ENCODE data around the gene CD8B. TPM values are rescaled to one million over a fixed set of nuclear protein-coding genes. Genes with fewer than 3 reads are reported as not detected.
"Not testable (repeated sequence)": the region's sequence is repeated elsewhere in the genome, so short reads cannot be mapped to it uniquely, and the experiment has no call there.

CD8B gene
- polyA plus RNA-seq (2013, experiment 1 of 2; ENCODE audit: insufficient read length) = not detected
- polyA plus RNA-seq (2013, experiment 2 of 2; ENCODE audit: insufficient read length) = not detected

GRCh38 chr2:86861628-86862379 is at the start of gene CD8B:
Gene CD8B, minus strand, starts transcription at chr2:86861886. Its CDS starts 21 bp downstream, at chr2:86861865.
- DNase-seq = not testable (repeated sequence)

GRCh38 chr2:86905868-86906267 is 44.2 kb upstream of the CD8B start:
- not testable (repeated sequence) for DNase-seq

- DNase-seq = peak; percentile 7
These were observed 39.0 kb upstream of the CD8B start for GRCh38 chr2:86900687-86901086.

- not testable (repeated sequence) for DNase-seq
These were observed 24.3 kb upstream of the CD8B start for GRCh38 chr2:86886026-86886425.

GRCh38 chr2:86882865-86883264 is 21.2 kb upstream of the CD8B start:
- DNase-seq = not testable (repeated sequence)

- DNase-seq = not testable (repeated sequence)
These were observed 20.5 kb upstream of the CD8B start for GRCh38 chr2:86882118-86882665.

GRCh38 chr2:86878986-86879385 is 17.3 kb upstream of the CD8B start:
- not testable (repeated sequence) for DNase-seq

- not testable (repeated sequence) for DNase-seq
These were observed 9.3 kb upstream of the CD8B start for GRCh38 chr2:86870941-86871340.

GRCh38 chr2:86868895-86869468 is 7.3 kb upstream of the CD8B start:
- DNase-seq = not testable (repeated sequence)

GRCh38 chr2:86862380-86862703 is 656 bp upstream of the CD8B start:
- not testable (repeated sequence) for DNase-seq

- DNase-seq = not testable (repeated sequence)
These were observed 511 bp downstream of the CD8B start for GRCh38 chr2:86861175-86861574.

- DNase-seq = not testable (repeated sequence)
These were observed 1.1 kb downstream of the CD8B start for GRCh38 chr2:86860573-86860972.

GRCh38 chr2:86857688-86858087 is 4.0 kb downstream of the CD8B start:
- not testable (repeated sequence) for DNase-seq

GRCh38 chr2:86856498-86856897 is 5.2 kb downstream of the CD8B start:
- not testable (repeated sequence) for DNase-seq

GRCh38 chr2:86855981-86856380 is 5.7 kb downstream of the CD8B start:
- peak; percentile 64 for DNase-seq

GRCh38 chr2:86851581-86851980 is 10.1 kb downstream of the CD8B start:
- DNase-seq = not testable (repeated sequence)

GRCh38 chr2:86842607-86843234 is 19.0 kb downstream of the CD8B start:
- not testable (repeated sequence) for DNase-seq

- DNase-seq = not testable (repeated sequence)
These were observed 20.4 kb downstream of the CD8B start for GRCh38 chr2:86841330-86841729.

- not testable (repeated sequence) for DNase-seq
These were observed 21.7 kb downstream of the CD8B start for GRCh38 chr2:86839871-86840548.

GRCh38 chr2:86839455-86839854 is 22.2 kb downstream of the CD8B start:
- DNase-seq = not testable (repeated sequence)

GRCh38 chr2:86837714-86838113 is 24.0 kb downstream of the CD8B start:
- DNase-seq = not testable (repeated sequence)

- peak; percentile 88 for DNase-seq
These were observed 24.6 kb downstream of the CD8B start for GRCh38 chr2:86836915-86837695.

All from fibroblast of skin of scalp (primary cell).